Measurements from ENCODE around the gene NR3C1. TPM values are rescaled to one million over a fixed set of nuclear protein-coding genes. Genes with fewer than 3 reads are reported as not detected.
A peak's percentile ranks its signal among the peaks of the same experiment; 100 is the strongest.

The NR3C1 gene
- total RNA-seq, 1 experiment from 2014 or later: 50.8 TPM

- H3K36me3 ChIP-seq: peaks cover 52% of the 10 kb centered on the region
- no peak overlapping the region for H3K4me3 ChIP-seq
- H3K27me3 ChIP-seq: no peaks in the 10 kb centered on the region
- DNase-seq: no peak
- peaks cover 20% of the 10 kb centered on the region for H3K9me3 ChIP-seq
These were observed 13.2 kb downstream of the NR3C1 start for GRCh38 chr5:143390258-143390657.

- Histone ChIP-seq H3K27me3 (no peaks in the 10 kb centered on the region), H3K36me3 (peaks cover 83% of the 10 kb centered on the region), H3K9me3 (peaks cover 35% of the 10 kb centered on the region), H3K4me3 (no peak overlapping the region)
- no peak for DNase-seq
These were observed 16.8 kb downstream of the NR3C1 start for GRCh38 chr5:143386725-143387124.

- H3K9me3 ChIP-seq: peaks cover 35% of the 10 kb centered on the region
- peaks cover 87% of the 10 kb centered on the region for H3K36me3 ChIP-seq
- DNase-seq: no peak
These were observed 18.4 kb downstream of the NR3C1 start for GRCh38 chr5:143384865-143385657.

DNA sequence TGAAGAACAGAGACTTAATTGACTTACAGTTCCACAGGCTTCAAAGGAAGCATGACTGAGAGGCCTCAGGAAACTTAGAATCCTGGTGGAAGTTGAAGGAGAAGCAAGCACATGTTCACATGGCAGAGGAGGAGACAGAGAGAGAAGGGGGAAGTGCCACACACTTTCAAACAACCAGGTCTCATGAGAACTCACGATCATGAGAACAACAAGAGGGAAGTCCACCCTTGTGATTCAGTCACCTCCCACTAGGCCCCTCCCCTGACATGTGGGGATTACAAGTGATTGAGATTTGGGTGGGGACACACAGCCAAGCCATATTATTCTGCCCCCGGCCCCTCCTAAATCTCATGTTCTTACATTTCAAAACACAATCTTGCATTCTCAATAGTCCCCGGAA lies 19.5 kb downstream of the NR3C1 start:
- Histone ChIP-seq H3K9me3 (peaks cover 35% of the 10 kb centered on the region), H3K27me3 (no peaks in the 10 kb centered on the region), H3K36me3 (peaks cover 86% of the 10 kb centered on the region), H3K4me3 (no peak overlapping the region)
- DNase-seq: no peak

More at GRCh38 chr5:143384865-143385657, 18.4 kb downstream of the NR3C1 start:
- H3K4me3 ChIP-seq: no peak overlapping the region
- no peaks in the 10 kb centered on the region for H3K27me3 ChIP-seq

DNA sequence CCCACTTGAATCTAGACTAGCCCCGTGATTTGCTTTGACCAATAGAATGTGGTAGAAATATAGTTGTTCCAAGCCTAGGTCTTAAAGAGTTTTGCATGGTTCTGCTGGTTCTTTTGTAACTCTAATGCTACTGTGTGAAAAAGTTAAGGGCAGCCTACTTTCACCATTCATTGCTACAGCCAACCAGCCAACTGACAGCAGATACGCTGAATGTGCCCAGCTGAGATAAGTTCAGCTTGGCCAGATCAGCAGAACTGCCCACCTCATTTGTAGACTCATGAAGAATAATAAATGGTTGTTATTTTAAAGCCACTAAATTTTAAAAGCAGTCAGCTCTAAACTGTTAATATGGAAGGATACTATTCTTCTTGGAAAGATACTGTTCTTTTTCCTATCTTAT lies 23.9 kb downstream of the NR3C1 start:
- no peak for DNase-seq
- peaks cover 71% of the 10 kb centered on the region for H3K36me3 ChIP-seq
- H3K27me3 ChIP-seq: no peaks in the 10 kb centered on the region
- no peak overlapping the region for H3K4me3 ChIP-seq
- H3K9me3 ChIP-seq: peaks cover 8% of the 10 kb centered on the region

DNA sequence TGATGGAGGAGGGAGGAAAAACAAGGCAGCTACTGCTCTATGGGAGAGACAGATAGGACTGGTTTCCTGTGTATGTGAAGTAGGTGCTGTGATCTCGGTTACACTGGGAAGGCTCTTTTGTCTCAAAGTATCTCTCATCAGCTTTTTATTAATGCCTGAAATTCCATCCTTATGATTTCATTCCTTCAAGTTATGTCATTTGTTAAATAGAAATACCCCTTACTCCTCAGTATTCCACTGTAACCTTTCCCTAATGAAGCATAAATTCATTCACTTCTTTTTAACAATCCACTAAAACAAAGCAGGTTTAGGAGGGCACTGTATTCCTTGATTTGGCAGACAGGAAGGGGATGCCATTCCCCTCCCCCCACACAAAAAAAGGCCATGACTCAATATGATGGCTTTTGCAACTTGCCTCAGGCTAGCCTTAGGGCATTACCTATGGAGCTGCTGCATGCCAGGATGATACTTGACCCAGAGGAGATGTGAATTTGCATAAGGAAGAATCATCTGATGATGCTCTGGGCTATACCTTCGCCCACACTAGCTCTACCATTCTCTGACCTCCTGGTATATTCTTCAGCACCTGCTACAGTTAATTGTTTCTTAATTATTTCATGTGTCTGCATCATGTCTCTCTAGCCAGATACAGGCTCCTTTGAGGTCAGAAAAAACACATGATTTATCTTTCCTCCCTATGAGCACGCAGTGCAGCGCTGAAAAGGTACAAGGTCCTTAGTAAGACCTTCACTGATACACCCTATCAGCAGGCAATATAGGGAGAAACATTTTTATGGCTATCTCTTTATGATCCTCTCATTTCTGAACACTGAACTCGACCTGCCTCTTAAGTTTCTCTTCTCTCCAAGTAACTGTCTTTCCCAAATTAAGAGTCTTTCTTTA lies 26.3 kb downstream of the NR3C1 start:
- H3K27me3 ChIP-seq: no peaks in the 10 kb centered on the region
- DNase-seq: peak; percentile 48
- peaks cover 59% of the 10 kb centered on the region for H3K36me3 ChIP-seq
- peaks cover 3% of the 10 kb centered on the region; the same call in 1 of the 2 replicates for H3K9me3 ChIP-seq
- H3K4me3 ChIP-seq: no peak overlapping the region

DNA sequence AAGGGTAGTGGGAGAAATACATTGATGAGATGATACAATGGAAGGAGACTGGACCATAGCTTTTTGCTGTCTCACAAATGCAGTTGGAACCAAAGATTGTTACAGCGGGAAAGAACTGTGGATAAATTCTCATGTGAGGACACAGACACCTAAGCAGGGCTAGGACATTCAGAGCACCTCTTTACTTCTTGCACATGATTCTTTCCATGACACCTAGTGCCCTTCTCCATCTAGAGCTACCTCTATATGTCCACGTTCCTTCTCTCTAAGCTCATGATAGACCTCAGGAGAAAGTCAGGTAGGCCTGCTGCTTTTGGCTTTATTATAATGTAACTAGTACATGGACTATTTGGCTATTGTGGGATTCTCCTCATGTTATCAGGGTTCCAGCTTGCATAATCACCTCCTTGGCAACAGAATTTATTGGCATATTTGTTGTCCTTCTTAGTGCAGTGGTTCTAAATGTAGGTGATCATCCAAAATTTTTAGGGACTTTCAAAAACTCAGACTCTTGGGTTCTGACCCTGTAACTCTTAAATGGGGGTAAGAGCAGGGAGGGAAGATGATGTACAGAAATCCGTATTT lies 27.2 kb downstream of the NR3C1 start:
- Histone ChIP-seq H3K27me3 (no peaks in the 10 kb centered on the region), H3K4me3 (no peak overlapping the region), H3K9me3 (no peaks in the 10 kb centered on the region), H3K36me3 (peaks cover 61% of the 10 kb centered on the region)
- no peak for DNase-seq

GRCh38 chr5:143374496-143375217 lies 28.8 kb downstream of the NR3C1 start:
- no peaks in the 10 kb centered on the region; the same call in 1 of the 2 replicates for H3K9me3 ChIP-seq
- H3K27me3 ChIP-seq: no peaks in the 10 kb centered on the region
- H3K36me3 ChIP-seq: peaks cover 67% of the 10 kb centered on the region
- DNase-seq: peak; percentile 22
- no peak overlapping the region for H3K4me3 ChIP-seq

GRCh38 chr5:143373076-143373475 lies 30.4 kb downstream of the NR3C1 start:
- peaks cover 2% of the 10 kb centered on the region for H3K9me3 ChIP-seq
- no peak overlapping the region for H3K4me3 ChIP-seq
- H3K27me3 ChIP-seq: no peaks in the 10 kb centered on the region
- H3K36me3 ChIP-seq: peaks cover 75% of the 10 kb centered on the region
- DNase-seq: no peak

GRCh38 chr5:143372187-143372829 lies 31.2 kb downstream of the NR3C1 start:
- DNase-seq: no peak

GRCh38 chr5:143370440-143370839 lies 33.0 kb downstream of the NR3C1 start:
- Histone ChIP-seq H3K4me3 (no peak overlapping the region), H3K36me3 (peaks cover 76% of the 10 kb centered on the region), H3K9me3 (peaks cover 13% of the 10 kb centered on the region)

More at GRCh38 chr5:143372187-143372829, 31.2 kb downstream of the NR3C1 start:
- H3K9me3 ChIP-seq: peaks cover 7% of the 10 kb centered on the region
- H3K4me3 ChIP-seq: no peak overlapping the region
- H3K27me3 ChIP-seq: no peaks in the 10 kb centered on the region
- H3K36me3 ChIP-seq: peaks cover 74% of the 10 kb centered on the region

DNA sequence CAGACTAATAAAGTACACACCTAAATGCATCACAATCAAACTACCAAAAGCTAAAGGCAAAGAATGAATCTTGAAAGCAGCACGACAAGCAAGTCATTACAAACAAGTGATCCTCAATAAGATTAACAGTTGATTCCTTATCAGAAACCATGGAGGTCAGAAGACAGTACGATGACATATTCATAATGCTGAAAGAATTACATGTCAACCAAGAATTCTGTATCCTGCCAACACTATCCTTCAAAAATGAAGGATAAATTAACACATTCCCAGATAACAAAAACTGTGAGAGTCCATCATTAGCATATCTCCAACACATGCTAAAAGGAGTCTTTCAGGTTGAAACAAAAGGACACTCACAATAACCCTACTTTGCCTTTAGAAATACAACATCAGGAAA lies 39.4 kb downstream of the NR3C1 start:
- DNase-seq: no peak
- Histone ChIP-seq H3K9me3 (peaks cover 31% of the 10 kb centered on the region), H3K27me3 (no peaks in the 10 kb centered on the region), H3K36me3 (peaks cover 60% of the 10 kb centered on the region), H3K4me3 (no peak overlapping the region)

More at GRCh38 chr5:143370440-143370839, 33.0 kb downstream of the NR3C1 start:
- DNase-seq: no peak
- H3K27me3 ChIP-seq: no peaks in the 10 kb centered on the region

GRCh38 chr5:143362664-143363227 lies 40.7 kb downstream of the NR3C1 start:
- H3K9me3 ChIP-seq: peaks cover 26% of the 10 kb centered on the region
- H3K4me3 ChIP-seq: no peak overlapping the region
- no peak for DNase-seq
- peaks cover 48% of the 10 kb centered on the region for H3K36me3 ChIP-seq
- H3K27me3 ChIP-seq: no peaks in the 10 kb centered on the region

DNA sequence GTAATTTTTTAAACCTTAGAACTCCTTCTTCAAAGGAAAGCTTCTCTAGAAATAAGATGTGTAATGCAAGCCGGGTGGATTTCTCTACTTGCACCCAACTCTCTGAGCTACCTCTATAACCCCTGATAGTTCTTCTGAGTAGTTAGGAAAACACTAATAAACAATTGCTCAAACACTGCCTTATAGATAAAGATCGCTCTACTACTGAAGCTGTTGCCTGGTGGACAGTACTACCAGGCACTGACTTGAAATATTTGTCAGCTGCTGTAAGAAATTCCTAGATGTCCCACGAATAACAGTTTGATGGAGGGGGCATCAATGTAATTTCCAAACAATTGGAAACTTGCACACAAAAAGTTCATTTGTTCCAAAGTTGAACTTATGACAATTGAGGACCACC lies 42.0 kb downstream of the NR3C1 start:
- no peak for DNase-seq
- Histone ChIP-seq H3K36me3 (peaks cover 37% of the 10 kb centered on the region), H3K27me3 (no peaks in the 10 kb centered on the region), H3K4me3 (no peak overlapping the region), H3K9me3 (peaks cover 24% of the 10 kb centered on the region)

GRCh38 chr5:143360755-143361154 lies 42.7 kb downstream of the NR3C1 start:
- no peak for DNase-seq
- Histone ChIP-seq H3K36me3 (peaks cover 32% of the 10 kb centered on the region), H3K9me3 (peaks cover 21% of the 10 kb centered on the region), H3K4me3 (no peak overlapping the region), H3K27me3 (no peaks in the 10 kb centered on the region)

GRCh38 chr5:143359869-143360268 lies 43.6 kb downstream of the NR3C1 start:
- peaks cover 25% of the 10 kb centered on the region for H3K36me3 ChIP-seq
- no peaks in the 10 kb centered on the region for H3K27me3 ChIP-seq
- peaks cover 12% of the 10 kb centered on the region for H3K9me3 ChIP-seq
- DNase-seq: no peak
- no peak overlapping the region for H3K4me3 ChIP-seq
